ENCODE data around the gene RAB3IP.
"Not testable (repeated sequence)": the region's sequence is repeated elsewhere in the genome, so short reads cannot be mapped to it uniquely, and the experiment has no call there.

The RAB3IP gene

GRCh38 chr12:69834147-69834546 is 95.5 kb downstream of the RAB3IP start:
- ATAC-seq (replicated peaks) (no peak), DNase-seq (no peak)
- Mint-ChIP-seq H3K9me3 (no peaks in the 10 kb centered on the region), H3K27me3 (peaks cover 25 to 30% of the 10 kb centered on the region in 2 donors), H3K4me3 (no peak overlapping the region), H3K4me1 (ENCODE audit: low read depth in 2 of 2) (no peaks in the 10 kb centered on the region), H3K27ac (no peak overlapping the region), H3K36me3 (ENCODE audit: insufficient read depth) (no peaks in the 10 kb centered on the region)

- Mint-ChIP-seq H3K27me3 (peaks cover 21 to 26% of the 10 kb centered on the region in 2 donors), H3K36me3 (ENCODE audit: insufficient read depth) (no peaks in the 10 kb centered on the region), H3K27ac (no peak overlapping the region), H3K4me3 (no peak overlapping the region), H3K4me1 (ENCODE audit: low read depth in 2 of 2) (no peaks in the 10 kb centered on the region), H3K9me3 (no peaks in the 10 kb centered on the region)
- DNase-seq (no peak), ATAC-seq (replicated peaks) (no peak)
Measured at GRCh38 chr12:69834576-69834975, 95.9 kb downstream of the RAB3IP start.

DNA sequence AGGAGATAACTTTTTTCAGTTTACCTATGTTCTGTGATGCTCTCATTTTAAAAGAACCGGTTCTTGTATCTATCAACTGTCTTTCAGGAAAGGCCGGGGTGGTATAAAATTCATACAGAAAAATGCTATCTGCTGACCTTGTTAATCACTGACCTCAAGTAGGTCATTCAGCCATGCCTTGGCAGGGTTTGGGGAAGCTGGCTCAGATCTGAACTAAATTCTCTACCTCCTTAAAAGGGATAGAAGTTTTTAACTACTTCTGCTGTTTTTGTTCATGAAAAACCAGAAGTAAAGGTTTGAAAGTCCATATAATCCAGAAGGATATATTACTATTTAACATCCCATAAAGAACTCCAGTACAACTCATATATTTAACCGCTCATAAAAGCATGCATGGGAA is 96.4 kb downstream of the RAB3IP start:
- Mint-ChIP-seq H3K4me3 (no peak overlapping the region), H3K4me1 (ENCODE audit: low read depth in 2 of 2) (no peaks in the 10 kb centered on the region), H3K9me3 (no peaks in the 10 kb centered on the region), H3K27me3 (peaks cover 21 to 25% of the 10 kb centered on the region in 2 donors), H3K27ac (no peak overlapping the region), H3K36me3 (ENCODE audit: insufficient read depth) (no peaks in the 10 kb centered on the region)
- DNase-seq (no peak), ATAC-seq (replicated peaks) (no peak)

GRCh38 chr12:69836015-69836414 is 97.4 kb downstream of the RAB3IP start:
- Mint-ChIP-seq H3K4me1 (ENCODE audit: low read depth in 2 of 2) (no peaks in the 10 kb centered on the region), H3K4me3 (no peak overlapping the region)

GRCh38 chr12:69837191-69837590 is 98.5 kb downstream of the RAB3IP start:
- Mint-ChIP-seq H3K27ac (no peak overlapping the region), H3K27me3 (peaks cover 19 to 27% of the 10 kb centered on the region in 2 donors), H3K9me3 (no peaks in the 10 kb centered on the region), H3K4me1 (ENCODE audit: low read depth in 2 of 2) (no peaks in the 10 kb centered on the region), H3K36me3 (ENCODE audit: insufficient read depth) (no peaks in the 10 kb centered on the region), H3K4me3 (no peak overlapping the region)
- ATAC-seq (replicated peaks) (no peak), DNase-seq (no peak)

More at GRCh38 chr12:69836015-69836414, 97.4 kb downstream of the RAB3IP start:
- Mint-ChIP-seq H3K27ac (no peak overlapping the region), H3K36me3 (ENCODE audit: insufficient read depth) (no peaks in the 10 kb centered on the region), H3K9me3 (no peaks in the 10 kb centered on the region), H3K27me3 (peaks cover 21 to 26% of the 10 kb centered on the region in 2 donors)
- DNase-seq (no peak), ATAC-seq (replicated peaks) (no peak)

DNA sequence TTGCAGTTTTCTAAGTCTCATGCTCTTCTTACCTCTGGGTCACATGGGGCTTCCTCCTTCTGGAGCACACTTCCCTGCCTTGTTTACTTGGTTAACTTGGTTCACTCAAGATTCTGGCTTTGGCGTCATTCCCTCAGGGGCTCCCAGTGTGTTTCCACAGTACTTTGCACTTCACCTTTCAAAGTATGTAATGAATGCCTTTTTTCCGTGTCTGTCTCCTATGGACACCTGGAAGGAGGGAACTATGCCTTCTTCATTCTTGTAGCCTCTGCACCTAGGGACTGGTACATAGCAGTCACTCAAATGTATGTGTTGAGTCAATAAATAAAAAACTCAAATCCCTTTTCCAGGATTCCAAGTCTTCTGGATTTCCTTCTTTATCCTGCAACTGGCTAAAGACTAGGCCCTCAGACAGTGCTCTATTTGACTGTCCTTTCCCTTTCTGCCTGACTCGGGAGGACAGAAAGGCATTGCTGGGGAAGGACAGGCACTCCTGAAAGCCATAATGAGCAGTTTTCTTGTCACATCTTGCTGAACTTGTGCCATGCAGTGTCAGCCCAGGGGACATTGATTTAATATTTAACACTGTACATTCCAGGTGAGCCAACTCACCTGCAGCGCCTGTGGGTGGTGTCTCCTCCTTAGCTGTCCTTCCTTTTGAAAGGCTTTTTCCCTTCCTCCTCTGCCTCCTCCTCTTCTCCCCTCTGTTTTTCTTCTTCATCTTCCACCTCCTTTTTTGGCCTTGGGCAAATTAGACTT is 99.2 kb downstream of the RAB3IP start:
- DNase-seq (no peak), ATAC-seq (replicated peaks) (no peak)
- no peaks in the 10 kb centered on the region for H3K4me1 Mint-ChIP-seq (ENCODE audit: low read depth in 2 of 2)
- no peak overlapping the region for H3K4me3 Mint-ChIP-seq
- H3K36me3 Mint-ChIP-seq (ENCODE audit: insufficient read depth), result no peaks in the 10 kb centered on the region
- H3K9me3 Mint-ChIP-seq, result no peaks in the 10 kb centered on the region
- no peak overlapping the region for H3K27ac Mint-ChIP-seq
- H3K27me3 Mint-ChIP-seq, result peaks cover 12 to 25% of the 10 kb centered on the region in 2 donors

DNA sequence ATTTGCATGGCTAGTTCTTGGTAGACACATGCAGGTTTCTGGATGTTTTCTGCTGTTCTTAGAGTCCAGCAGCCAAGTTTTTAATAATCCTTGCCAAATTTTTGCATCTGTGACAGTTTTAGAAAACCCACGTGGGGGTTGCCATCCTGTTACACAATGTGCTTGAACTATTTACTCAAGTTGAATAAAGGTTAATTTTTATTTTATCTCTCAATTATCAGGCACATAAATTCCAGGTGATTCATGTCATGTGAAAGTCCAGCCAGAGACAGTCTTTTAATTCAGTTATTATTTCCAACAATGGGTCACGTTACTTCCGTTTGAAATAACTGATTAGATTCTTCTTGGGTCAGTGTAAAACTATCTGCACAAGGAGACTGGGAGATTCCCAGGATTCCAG is 102.1 kb downstream of the RAB3IP start:
- Mint-ChIP-seq H3K27me3 (peaks cover 22 to 36% of the 10 kb centered on the region in 2 donors), H3K9me3 (no peaks in the 10 kb centered on the region), H3K27ac (no peak overlapping the region), H3K36me3 (ENCODE audit: insufficient read depth) (no peaks in the 10 kb centered on the region), H3K4me1 (ENCODE audit: low read depth in 2 of 2) (no peaks in the 10 kb centered on the region), H3K4me3 (no peak overlapping the region)
- DNase-seq (no peak), ATAC-seq (replicated peaks) (no peak)

DNA sequence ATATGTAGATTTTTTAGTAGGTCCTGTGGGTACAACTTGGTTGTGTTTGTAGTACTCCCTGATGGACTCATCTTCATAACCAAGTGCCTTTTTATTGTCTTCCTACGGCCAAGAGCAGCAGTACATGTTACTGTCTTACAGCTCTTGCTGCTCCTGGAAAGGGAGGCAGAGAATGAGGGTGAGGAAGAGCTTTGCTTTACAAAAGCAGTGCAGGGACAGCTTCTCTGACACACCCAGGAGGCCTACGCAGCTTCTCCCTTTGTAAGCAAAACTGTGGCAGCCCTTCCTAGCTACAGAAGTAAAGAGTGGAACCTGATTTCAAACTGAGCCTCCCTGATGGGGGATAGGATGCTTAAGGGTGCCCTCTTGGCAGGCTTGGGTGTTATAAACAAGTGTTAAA is 104.9 kb downstream of the RAB3IP start:
- no peaks in the 10 kb centered on the region for H3K4me1 Mint-ChIP-seq (ENCODE audit: low read depth in 2 of 2)
- no peak overlapping the region for H3K4me3 Mint-ChIP-seq
- ATAC-seq (replicated peaks), result no peak

DNA sequence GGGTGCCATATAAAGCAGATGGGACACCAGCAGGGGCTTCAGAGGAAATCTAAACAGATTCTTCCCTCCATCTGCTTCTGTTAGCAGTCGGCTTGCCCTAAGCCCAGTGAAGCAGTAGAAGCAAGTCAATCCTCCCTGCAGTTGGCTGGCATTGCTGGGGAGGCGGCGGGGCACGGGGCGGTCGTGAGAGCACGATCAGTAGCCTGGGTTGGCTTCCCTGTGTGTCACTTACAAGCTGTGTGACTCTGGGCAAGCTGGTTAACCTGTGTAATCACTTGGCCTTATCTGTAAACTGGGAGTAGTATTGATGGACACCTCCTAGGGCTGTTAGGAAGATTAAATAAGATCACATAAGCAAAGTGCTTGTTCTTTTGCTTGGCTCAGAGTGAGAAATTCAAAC is 105.8 kb downstream of the RAB3IP start:
- DNase-seq, result no peak
- no peak overlapping the region for H3K4me3 Mint-ChIP-seq
- H3K27me3 Mint-ChIP-seq, result peaks cover 15 to 25% of the 10 kb centered on the region in 2 donors
- no peaks in the 10 kb centered on the region for H3K36me3 Mint-ChIP-seq (ENCODE audit: insufficient read depth)
- H3K27ac Mint-ChIP-seq, result no peak overlapping the region
- ATAC-seq (replicated peaks), result no peak
- H3K9me3 Mint-ChIP-seq, result no peaks in the 10 kb centered on the region
- no peaks in the 10 kb centered on the region for H3K4me1 Mint-ChIP-seq (ENCODE audit: low read depth in 2 of 2)

More for the DNA sequence above, 104.9 kb downstream of the RAB3IP start:
- H3K9me3 Mint-ChIP-seq, result no peaks in the 10 kb centered on the region
- no peaks in the 10 kb centered on the region for H3K36me3 Mint-ChIP-seq (ENCODE audit: insufficient read depth)
- peaks cover 15 to 25% of the 10 kb centered on the region in 2 donors for H3K27me3 Mint-ChIP-seq
- no peak overlapping the region for H3K27ac Mint-ChIP-seq
- DNase-seq, result no peak

GRCh38 chr12:69844836-69845235 is 106.2 kb downstream of the RAB3IP start:
- Mint-ChIP-seq H3K4me1 (ENCODE audit: low read depth in 2 of 2) (no peaks in the 10 kb centered on the region), H3K4me3 (no peak overlapping the region), H3K27ac (no peak overlapping the region), H3K9me3 (no peaks in the 10 kb centered on the region), H3K27me3 (peaks cover 15 to 25% of the 10 kb centered on the region in 2 donors), H3K36me3 (ENCODE audit: insufficient read depth) (no peaks in the 10 kb centered on the region)
- no peak for DNase-seq
- ATAC-seq (replicated peaks), result no peak

DNA sequence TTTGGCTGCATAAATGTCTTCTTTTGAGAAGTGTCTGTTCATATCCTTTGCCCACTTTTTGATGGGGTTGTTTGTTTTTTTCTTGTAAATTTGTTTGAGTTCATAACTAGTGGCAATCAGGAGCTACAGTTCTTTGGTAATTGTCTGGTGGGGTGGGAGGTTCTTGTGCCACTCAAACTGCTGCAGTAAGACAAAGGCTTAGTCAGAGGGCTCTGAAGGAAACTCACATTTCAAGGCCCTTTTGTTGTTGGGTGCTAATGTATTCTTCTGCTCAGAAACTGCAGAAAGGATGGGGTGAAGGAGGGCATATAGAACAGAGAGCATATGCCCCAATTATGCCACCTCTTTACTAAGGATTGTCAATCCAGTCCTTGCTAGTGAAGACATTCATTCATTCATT is 108.3 kb downstream of the RAB3IP start:
- Mint-ChIP-seq H3K36me3 (ENCODE audit: insufficient read depth) (no peaks in the 10 kb centered on the region), H3K27ac (no peak overlapping the region), H3K4me3 (no peak overlapping the region), H3K27me3 (peaks cover 15 to 21% of the 10 kb centered on the region in 2 donors), H3K4me1 (ENCODE audit: low read depth in 2 of 2) (no peaks in the 10 kb centered on the region), H3K9me3 (no peaks in the 10 kb centered on the region)
- no peak for ATAC-seq (replicated peaks)
- DNase-seq, result no peak

DNA sequence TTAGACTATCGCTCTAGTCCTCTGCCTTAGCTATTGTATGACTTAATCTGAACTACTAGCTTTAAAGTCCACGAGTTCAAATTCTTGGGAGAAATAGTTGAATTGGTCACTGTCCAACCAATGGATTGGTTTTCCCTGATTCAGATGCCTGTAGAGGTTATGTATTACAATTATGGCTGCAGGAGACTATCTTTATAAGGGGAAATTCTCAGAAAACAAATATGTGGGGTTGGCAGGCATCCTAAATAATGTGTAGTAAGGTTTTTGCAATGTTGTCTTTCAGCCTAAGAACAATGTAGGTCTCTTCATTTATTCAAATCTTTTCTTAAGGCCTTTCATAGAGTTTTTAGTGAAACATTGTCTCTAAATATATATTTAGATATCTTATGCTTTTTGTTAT is 113.3 kb downstream of the RAB3IP start:
- ATAC-seq (replicated peaks) (no peak), DNase-seq (no peak)
- Mint-ChIP-seq H3K27ac (no peak overlapping the region), H3K4me3 (no peak overlapping the region), H3K27me3 (peaks cover 0 to 6% of the 10 kb centered on the region in 2 donors), H3K9me3 (peaks cover 0 to 2% of the 10 kb centered on the region in 2 donors), H3K36me3 (ENCODE audit: insufficient read depth) (no peaks in the 10 kb centered on the region), H3K4me1 (ENCODE audit: low read depth in 2 of 2) (no peaks in the 10 kb centered on the region)

DNA sequence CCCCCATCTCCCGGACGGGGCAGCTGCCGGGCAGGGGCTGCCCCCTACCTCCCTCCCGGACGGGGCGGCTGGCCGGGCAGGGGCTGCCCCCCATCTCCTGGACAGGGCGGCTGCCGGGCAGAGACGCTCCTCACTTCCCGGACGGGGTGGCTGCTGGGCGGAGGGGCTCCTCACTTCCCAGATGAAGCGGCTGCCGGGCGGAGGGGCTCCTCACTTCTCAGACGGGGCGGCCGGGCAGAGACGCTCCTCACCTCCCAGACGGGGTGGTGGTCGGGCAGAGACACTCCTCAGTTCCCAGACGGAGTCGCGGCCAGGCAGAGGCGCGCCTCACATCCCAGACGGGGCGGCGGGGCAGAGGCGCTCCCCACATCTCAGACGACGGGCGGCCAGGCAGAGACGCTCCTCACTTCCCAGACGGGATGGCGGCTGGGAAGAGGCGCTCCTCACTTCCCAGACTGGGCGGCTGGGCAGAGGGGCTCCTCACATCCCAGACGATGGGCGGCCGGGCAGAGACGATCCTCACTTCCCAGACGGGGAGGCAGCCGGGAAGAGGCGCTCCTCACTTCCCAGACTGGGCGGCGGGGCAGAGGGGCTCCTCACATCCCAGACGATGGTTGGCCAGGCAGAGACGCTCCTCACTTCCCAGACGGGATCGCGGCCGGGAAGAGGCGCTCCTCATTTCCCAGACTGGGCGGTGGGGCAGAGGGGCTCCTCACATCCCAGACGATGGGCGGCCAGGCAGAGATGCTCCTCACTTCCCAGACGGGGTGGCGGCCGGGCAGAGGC is 114.7 kb downstream of the RAB3IP start:
- H3K27ac Mint-ChIP-seq; H3K4me1 Mint-ChIP-seq (ENCODE audit: low read depth in 2 of 2); ATAC-seq (replicated peaks); H3K9me3 Mint-ChIP-seq; H3K27me3 Mint-ChIP-seq; DNase-seq; H3K36me3 Mint-ChIP-seq (ENCODE audit: insufficient read depth); H3K4me3 Mint-ChIP-seq: not testable (repeated sequence)

DNA sequence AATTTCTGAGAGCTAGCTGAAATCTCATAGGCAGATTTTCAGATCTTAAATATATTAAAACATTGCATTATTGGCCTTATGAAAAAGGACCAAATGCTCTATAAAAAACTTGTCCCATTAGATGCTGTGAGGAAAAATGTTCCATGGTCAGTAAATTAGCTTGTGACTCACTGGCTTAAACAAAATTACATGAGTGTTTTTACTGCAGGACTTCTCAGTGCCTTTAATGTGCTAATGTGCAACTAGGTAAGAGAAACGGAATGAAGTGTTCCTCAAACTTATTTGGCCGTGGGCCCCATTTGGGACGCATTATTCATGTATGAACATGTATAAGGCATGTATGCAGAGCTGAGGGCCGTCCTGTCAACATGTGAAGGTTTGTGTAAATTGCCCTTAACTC is 128.0 kb downstream of the RAB3IP start:
- Mint-ChIP-seq H3K4me3 (no peak overlapping the region), H3K4me1 (ENCODE audit: low read depth in 2 of 2) (peaks cover 0 to 2% of the 10 kb centered on the region in 2 donors), H3K9me3 (no peaks in the 10 kb centered on the region), H3K27me3 (peaks cover 31 to 38% of the 10 kb centered on the region in 2 donors), H3K36me3 (ENCODE audit: insufficient read depth) (no peaks in the 10 kb centered on the region), H3K27ac (no peak overlapping the region)
- no peak for ATAC-seq (replicated peaks)
- DNase-seq, result no peak
